ENCODE data around the gene SIDT2. TPM values are rescaled to one million over a fixed set of nuclear protein-coding genes. Genes with fewer than 3 reads are reported as not detected.

SIDT2 gene
- total and polyA plus RNA-seq, 2 of the 13 experiments (the other 11 are each of a cell fraction or from before 2014, with no cell fraction given) = 11.5 to 28.0 TPM

DNA sequence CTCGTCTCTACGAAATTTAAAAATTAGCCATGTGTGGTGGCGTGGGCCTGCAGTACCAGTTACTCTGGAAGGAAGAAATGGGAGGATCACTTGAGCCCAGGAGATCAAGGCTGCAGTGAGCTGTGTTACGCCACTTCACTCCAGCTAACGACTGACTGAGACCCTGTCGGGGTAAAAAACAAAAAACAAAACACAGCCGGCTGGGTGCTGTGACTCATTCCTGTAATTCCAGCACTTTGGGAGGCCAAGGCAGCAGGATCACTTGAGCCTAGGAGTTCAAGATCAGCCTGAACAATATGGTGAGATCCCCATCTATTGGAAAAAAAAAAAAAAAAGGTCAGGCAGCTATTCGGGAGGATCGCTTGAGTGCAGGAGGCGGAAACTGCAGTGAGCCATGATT, 32.0 kb upstream of the SIDT2 start:
- POLR2A ChIA-PET = interaction anchor here (0.6 to 4.4 kb wide), 2 partner anchors 214 to 311 kb away, joined by 6 to 33 read pairs; partner anchors contain the start of gene APOA1
- no peak overlapping the region for H2AFZ ChIP-seq (ENCODE audit: low read length)
- TF ChIP-seq FOSL2 (CRISPR knock-in tag; IDR thresholded peaks at IDR 0.05) (peak; percentile 31; the same call in 1 of the 2 replicates), NFE2 (CRISPR knock-in tag; IDR thresholded peaks at IDR 0.05) (no peak)
- no peak overlapping the region for H3K27ac ChIP-seq (ENCODE audit: extremely low read length, insufficient read depth, low read length)
- intact Hi-C loops (cut with micrococcal nuclease; ENCODE audit: unreplicated experiment) (no loop called here), in situ Hi-C loops (cut with HindIII; ENCODE audit: extremely low pct_ligation_motif_present, low pct_unique_long_range_greater_than_20kb) (no loop called here)
- no peak for ATAC-seq
- no peaks in the 10 kb centered on the region; a peak in 1 of 5 replicates for H3K27me3 ChIP-seq (ENCODE audit: control insufficient read depth in 1 of 2, insufficient read depth in 2 of 2, low read length in 2 of 2)
- BruUV-seq (replicated peaks) = no TSS peak
- H3K36me3 ChIP-seq (replicated peaks in 1 of 2; ENCODE audit: control insufficient read depth in 1 of 2, insufficient read depth in 2 of 2, low read length in 2 of 2) = peaks cover 5 to 21% of the 10 kb centered on the region in 2 experiments
- 78% methylated on average over 10 of the region's 10 CpGs for WGBS (ENCODE audit: low lambda C conversion rate)
- peaks cover 23% of the 10 kb centered on the region for H3K4me1 ChIP-seq (ENCODE audit: insufficient read depth, low read length)
- FAIRE-seq = no peak
- peaks cover 65% of the 10 kb centered on the region for H3K79me2 ChIP-seq (ENCODE audit: insufficient read depth, low read length)
- CTCF ChIA-PET (ENCODE audit: low intra/inter-chr PET ratio, low total read pairs) = no interaction called here
- peak overlapping the region; percentile 88 for H3K4me2 ChIP-seq (ENCODE audit: low read depth, low read length)
- DNase-seq (ENCODE audit: low spot score) = no peak
- no peak overlapping the region for H3K9ac ChIP-seq (ENCODE audit: insufficient read depth, low read depth, low read length)
- 0 out of 6 replicates have a peak overlapping the region, but pooled peaks of 1 of the 3 experiments have one; percentile 4 for H3K4me3 ChIP-seq (replicated peaks in 1 of 3; ENCODE audit: insufficient read depth in 1 of 3, low read depth in 2 of 3, low read length in 3 of 3)
- H4K20me1 ChIP-seq (ENCODE audit: insufficient read depth, low read length) = peaks cover 53% of the 10 kb centered on the region
- no peaks in the 10 kb centered on the region for H3K9me3 ChIP-seq (ENCODE audit: low read length)

GRCh38 chr11:117152066-117152465, 26.5 kb upstream of the SIDT2 start:
- CTCF ChIA-PET (ENCODE audit: low intra/inter-chr PET ratio, low total read pairs) = no interaction called here

More at GRCh38 chr11:117152066-117152465, 26.5 kb upstream of the SIDT2 start:
- no peak for FAIRE-seq
- Histone ChIP-seq H2AFZ (ENCODE audit: low read length) (no peak overlapping the region), H4K20me1 (ENCODE audit: insufficient read depth, low read length) (peaks cover 73% of the 10 kb centered on the region), H3K9ac (ENCODE audit: insufficient read depth, low read depth, low read length) (no peak overlapping the region), H3K36me3 (replicated peaks in 1 of 2; ENCODE audit: control insufficient read depth in 1 of 2, insufficient read depth in 2 of 2, low read length in 2 of 2) (peaks cover 9 to 38% of the 10 kb centered on the region in 2 experiments), H3K4me3 (replicated peaks in 1 of 3; ENCODE audit: insufficient read depth in 1 of 3, low read depth in 2 of 3, low read length in 3 of 3) (no peak overlapping the region), H3K4me2 (ENCODE audit: low read depth, low read length) (no peak overlapping the region), H3K79me2 (ENCODE audit: insufficient read depth, low read length) (peaks cover 91% of the 10 kb centered on the region), H3K27me3 (ENCODE audit: control insufficient read depth in 1 of 2, insufficient read depth in 2 of 2, low read length in 2 of 2) (no peaks in the 10 kb centered on the region), H3K4me1 (ENCODE audit: insufficient read depth, low read length) (peaks cover 7% of the 10 kb centered on the region), H3K9me3 (ENCODE audit: low read length) (no peaks in the 10 kb centered on the region), H3K27ac (ENCODE audit: extremely low read length, insufficient read depth, low read length) (no peak overlapping the region)
- TF ChIP-seq HNRNPUL1 (IDR thresholded peaks at IDR 0.05; ENCODE audit: low read depth, low read length) (no peak), HNF1B (CRISPR knock-in tag; IDR thresholded peaks at IDR 0.05) (no peak), NFATC3 (CRISPR knock-in tag; IDR thresholded peaks at IDR 0.05) (no peak), ZC3H13 (CRISPR knock-in tag; IDR thresholded peaks at IDR 0.05) (no peak), GATA4 (IDR thresholded peaks at IDR 0.05; ENCODE audit: borderline replicate concordance, low read depth) (no peak), SNAPC2 (CRISPR knock-in tag; IDR thresholded peaks at IDR 0.05) (no peak), ETV5 (CRISPR knock-in tag; IDR thresholded peaks at IDR 0.05; ENCODE audit: borderline replicate concordance) (no peak), ZNF782 (CRISPR knock-in tag; IDR thresholded peaks at IDR 0.05; ENCODE audit: borderline replicate concordance) (no peak), MIER3 (CRISPR knock-in tag; IDR thresholded peaks at IDR 0.05; ENCODE audit: borderline replicate concordance) (no peak)
- TF ChIP-seq, protein P1, sequence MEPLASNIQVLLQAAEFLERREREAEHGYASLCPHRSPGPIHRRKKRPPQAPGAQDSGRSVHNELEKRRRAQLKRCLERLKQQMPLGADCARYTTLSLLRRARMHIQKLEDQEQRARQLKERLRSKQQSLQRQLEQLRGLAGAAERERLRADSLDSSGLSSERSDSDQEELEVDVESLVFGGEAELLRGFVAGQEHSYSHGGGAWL (CRISPR knock-in tag; IDR thresholded peaks at IDR 0.05) = no peak
- no TSS peak for BruUV-seq (replicated peaks)
- no peak for ATAC-seq
- 93% methylated on average over 2 of the region's 2 CpGs for WGBS (ENCODE audit: low lambda C conversion rate)
- in situ Hi-C loops (cut with HindIII; ENCODE audit: extremely low pct_ligation_motif_present, low pct_unique_long_range_greater_than_20kb) = no loop called here
- DNase-seq (ENCODE audit: low spot score) = no peak
- POLR2A ChIA-PET = no interaction called here
- intact Hi-C loops (cut with micrococcal nuclease; ENCODE audit: unreplicated experiment) = no loop called here

All from HepG2 (cell line).